Right atrium auricular region (tissue), 2 donors: ENCODE measurements around the gene ERMARD. TPM values are rescaled to one million over a fixed set of nuclear protein-coding genes. Genes with fewer than 3 reads are reported as not detected.

Source experiments
- DNase-seq: peaks from one replicate; pipeline ENCODE4 v3.0.0-alpha.2; 2019; ENCODE audit warnings: low spot score
- H3K27ac ChIP-seq, 2 donors: fragments of 200-600 bp; sonication (generic); 1 replicate in 1 of 2; 2 replicates in 1 of 2; pipeline ENCODE4 v1.5.1; 2016 to 2019
- H3K27me3 ChIP-seq, 2 donors: fragments of 200-600 bp; sonication (generic); one replicate each; pipeline versions ENCODE4 v1.5.1 to v1.6.0; 2017 to 2019
- H3K36me3 ChIP-seq: fragments of 200-600 bp; sonication (generic); one replicate; pipeline ENCODE4 v1.5.1; 2016
- H3K4me1 ChIP-seq, 2 donors: fragments of 200-600 bp; sonication (generic); one replicate each; pipeline versions ENCODE4 v1.5.1 to v1.6.0; 2017 to 2019
- H3K4me3 ChIP-seq, 2 donors: fragments of 200-600 bp; sonication (generic); 1 replicate in 1 of 2; 2 replicates in 1 of 2; pipeline ENCODE4 v1.5.1; 2017 to 2019; ENCODE audit warnings: mild to moderate bottlenecking in 1 of 2, moderate library complexity in 1 of 2
- H3K9me3 ChIP-seq, 2 donors: fragments of 200-600 bp; sonication (generic); one replicate each; pipeline ENCODE4 v1.5.1; 2019
- total RNA-seq, 2 donors: library from RNA; depleted of rRNA; stranded (reverse); fragments of >200 nt; gene quantifications; one replicate each; pipeline ENCODE4 v1.1.0, GENCODE V29; 2016
- TF ChIP-seq, protein P1 (sequence below), 2 donors: fragments of 200-600 bp; sonication (generic); IDR thresholded peaks; one replicate each; pipeline ENCODE4 v1.5.1; 2019; ENCODE audit warnings: antibody characterized with exemption in 2 of 2

ERMARD gene
- total RNA-seq, 2 donors from 2014 or later, result 8.6 to 11.2 TPM

- Histone ChIP-seq H3K9me3 (no peaks in the 10 kb centered on the region), H3K4me1 (peaks cover 0 to 14% of the 10 kb centered on the region in 2 donors), H3K27ac (peak overlapping the region; percentile 93 to 99), H3K36me3 (no peaks in the 10 kb centered on the region), H3K27me3 (no peaks in the 10 kb centered on the region), H3K4me3 (peak overlapping the region; percentile 69 to 76)
- peak; percentile 83 for DNase-seq
- TF ChIP-seq, protein P1, sequence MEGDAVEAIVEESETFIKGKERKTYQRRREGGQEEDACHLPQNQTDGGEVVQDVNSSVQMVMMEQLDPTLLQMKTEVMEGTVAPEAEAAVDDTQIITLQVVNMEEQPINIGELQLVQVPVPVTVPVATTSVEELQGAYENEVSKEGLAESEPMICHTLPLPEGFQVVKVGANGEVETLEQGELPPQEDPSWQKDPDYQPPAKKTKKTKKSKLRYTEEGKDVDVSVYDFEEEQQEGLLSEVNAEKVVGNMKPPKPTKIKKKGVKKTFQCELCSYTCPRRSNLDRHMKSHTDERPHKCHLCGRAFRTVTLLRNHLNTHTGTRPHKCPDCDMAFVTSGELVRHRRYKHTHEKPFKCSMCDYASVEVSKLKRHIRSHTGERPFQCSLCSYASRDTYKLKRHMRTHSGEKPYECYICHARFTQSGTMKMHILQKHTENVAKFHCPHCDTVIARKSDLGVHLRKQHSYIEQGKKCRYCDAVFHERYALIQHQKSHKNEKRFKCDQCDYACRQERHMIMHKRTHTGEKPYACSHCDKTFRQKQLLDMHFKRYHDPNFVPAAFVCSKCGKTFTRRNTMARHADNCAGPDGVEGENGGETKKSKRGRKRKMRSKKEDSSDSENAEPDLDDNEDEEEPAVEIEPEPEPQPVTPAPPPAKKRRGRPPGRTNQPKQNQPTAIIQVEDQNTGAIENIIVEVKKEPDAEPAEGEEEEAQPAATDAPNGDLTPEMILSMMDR (IDR thresholded peaks at IDR 0.05), result no peak
Observed at GRCh38 chr6:169725125-169726048, 26.0 kb upstream of the ERMARD start.

GRCh38 chr6:169726049-169726400 lies 25.4 kb upstream of the ERMARD start:
- H3K9me3 ChIP-seq, result no peaks in the 10 kb centered on the region
- no peak overlapping the region for H3K4me3 ChIP-seq
- H3K36me3 ChIP-seq, result no peaks in the 10 kb centered on the region
- TF ChIP-seq, protein P1 (IDR thresholded peaks at IDR 0.05), result no peak
- H3K27ac ChIP-seq, result peak overlapping the region in 1 of 2 donors; percentile 99
- no peak for DNase-seq
- H3K4me1 ChIP-seq, result peaks cover 0 to 14% of the 10 kb centered on the region in 2 donors
- no peaks in the 10 kb centered on the region for H3K27me3 ChIP-seq

GRCh38 chr6:169726963-169727362 lies 24.5 kb upstream of the ERMARD start:
- H3K36me3 ChIP-seq, result no peaks in the 10 kb centered on the region
- TF ChIP-seq, protein P1 (IDR thresholded peaks at IDR 0.05), result no peak
- peaks cover 0 to 10% of the 10 kb centered on the region in 2 donors for H3K4me1 ChIP-seq
- H3K9me3 ChIP-seq, result no peaks in the 10 kb centered on the region
- H3K27me3 ChIP-seq, result no peaks in the 10 kb centered on the region
- no peak overlapping the region for H3K4me3 ChIP-seq
- no peak overlapping the region for H3K27ac ChIP-seq
- DNase-seq, result no peak

DNA sequence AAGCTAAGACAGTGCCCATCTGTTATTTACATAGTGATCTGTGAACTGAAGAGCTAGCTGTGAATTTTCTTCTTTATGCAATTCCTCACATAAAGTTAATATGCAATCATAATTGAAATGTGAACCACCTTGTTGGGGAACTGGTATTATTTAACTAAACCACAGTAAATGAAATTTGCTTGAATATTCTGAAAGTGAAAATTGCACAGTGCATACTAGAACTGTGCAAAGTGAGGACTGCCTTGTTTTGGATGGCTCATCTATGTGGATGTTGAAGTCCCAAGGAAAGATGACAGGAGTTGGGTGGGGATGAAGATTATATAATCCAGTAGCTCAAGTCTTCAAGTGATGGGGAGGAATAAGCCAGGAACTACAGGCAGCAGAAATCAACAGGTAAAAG lies 21.5 kb upstream of the ERMARD start:
- no peaks in the 10 kb centered on the region for H3K9me3 ChIP-seq
- no peak overlapping the region for H3K27ac ChIP-seq
- H3K4me1 ChIP-seq, result no peaks in the 10 kb centered on the region
- no peaks in the 10 kb centered on the region for H3K36me3 ChIP-seq
- H3K27me3 ChIP-seq, result no peaks in the 10 kb centered on the region
- H3K4me3 ChIP-seq, result no peak overlapping the region
- DNase-seq, result no peak
- TF ChIP-seq, protein P1 (IDR thresholded peaks at IDR 0.05), result no peak

- peak overlapping the region in 1 of 2 donors; percentile 17 for H3K27ac ChIP-seq
- H3K4me1 ChIP-seq, result peaks cover 0 to 10% of the 10 kb centered on the region in 2 donors
- TF ChIP-seq, protein P1 (IDR thresholded peaks at IDR 0.05), result no peak
- no peaks in the 10 kb centered on the region for H3K36me3 ChIP-seq
- H3K4me3 ChIP-seq, result no peak overlapping the region
- no peaks in the 10 kb centered on the region for H3K9me3 ChIP-seq
- H3K27me3 ChIP-seq, result no peaks in the 10 kb centered on the region
- no peak for DNase-seq
Observed at GRCh38 chr6:169738204-169738975, 13.0 kb upstream of the ERMARD start.
